ENCODE data around the gene MAP3K10.

MAP3K10 gene

DNA sequence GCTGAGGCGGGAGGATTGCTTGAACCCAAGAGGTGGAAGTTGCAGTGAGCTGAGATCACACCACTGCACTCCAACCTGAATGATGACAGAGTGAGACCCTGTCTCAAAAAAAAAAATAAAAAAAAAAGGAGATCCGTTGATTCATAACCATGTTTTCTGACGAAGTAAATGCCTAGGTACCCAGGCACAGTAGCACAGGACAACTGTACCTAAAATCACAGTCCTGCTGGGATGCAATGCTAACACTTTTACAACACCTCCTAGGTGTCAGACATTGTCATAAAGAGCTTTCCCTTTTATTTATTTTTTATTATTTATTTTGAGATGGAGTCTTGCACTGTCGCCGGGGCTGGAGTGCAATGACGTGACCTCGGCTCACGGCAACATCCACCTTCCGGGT is 29.4 kb downstream of the MAP3K10 start:
- H3K27ac Mint-ChIP-seq, result no peak overlapping the region
- H3K4me3 Mint-ChIP-seq, result no peak overlapping the region
- peaks cover 5% of the 10 kb centered on the region for H3K9me3 Mint-ChIP-seq
- H3K36me3 Mint-ChIP-seq, result peaks cover 6% of the 10 kb centered on the region
- peaks cover 37% of the 10 kb centered on the region for H3K27me3 Mint-ChIP-seq
- H3K4me1 Mint-ChIP-seq, result peaks cover 20% of the 10 kb centered on the region

- Mint-ChIP-seq H3K4me3 (peak overlapping the region; percentile 7), H3K36me3 (peaks cover 6% of the 10 kb centered on the region), H3K9me3 (peaks cover 5% of the 10 kb centered on the region), H3K27ac (peak overlapping the region; percentile 48), H3K27me3 (peaks cover 36% of the 10 kb centered on the region), H3K4me1 (peaks cover 25% of the 10 kb centered on the region)
Observed at GRCh38 chr19:40221858-40222619, 30.8 kb downstream of the MAP3K10 start.

- Mint-ChIP-seq H3K27me3 (peaks cover 34% of the 10 kb centered on the region), H3K4me1 (peaks cover 31% of the 10 kb centered on the region), H3K27ac (no peak overlapping the region), H3K9me3 (peaks cover 5% of the 10 kb centered on the region), H3K36me3 (peaks cover 6% of the 10 kb centered on the region), H3K4me3 (no peak overlapping the region)
Observed at GRCh38 chr19:40223135-40223822, 32.1 kb downstream of the MAP3K10 start.

GRCh38 chr19:40224342-40225150 is 33.3 kb downstream of the MAP3K10 start:
- H3K9me3 Mint-ChIP-seq, result peaks cover 5% of the 10 kb centered on the region
- H3K36me3 Mint-ChIP-seq, result peaks cover 6% of the 10 kb centered on the region
- no peak overlapping the region for H3K4me3 Mint-ChIP-seq
- peaks cover 41% of the 10 kb centered on the region for H3K4me1 Mint-ChIP-seq
- H3K27me3 Mint-ChIP-seq, result peaks cover 27% of the 10 kb centered on the region
- no peak overlapping the region for H3K27ac Mint-ChIP-seq

DNA sequence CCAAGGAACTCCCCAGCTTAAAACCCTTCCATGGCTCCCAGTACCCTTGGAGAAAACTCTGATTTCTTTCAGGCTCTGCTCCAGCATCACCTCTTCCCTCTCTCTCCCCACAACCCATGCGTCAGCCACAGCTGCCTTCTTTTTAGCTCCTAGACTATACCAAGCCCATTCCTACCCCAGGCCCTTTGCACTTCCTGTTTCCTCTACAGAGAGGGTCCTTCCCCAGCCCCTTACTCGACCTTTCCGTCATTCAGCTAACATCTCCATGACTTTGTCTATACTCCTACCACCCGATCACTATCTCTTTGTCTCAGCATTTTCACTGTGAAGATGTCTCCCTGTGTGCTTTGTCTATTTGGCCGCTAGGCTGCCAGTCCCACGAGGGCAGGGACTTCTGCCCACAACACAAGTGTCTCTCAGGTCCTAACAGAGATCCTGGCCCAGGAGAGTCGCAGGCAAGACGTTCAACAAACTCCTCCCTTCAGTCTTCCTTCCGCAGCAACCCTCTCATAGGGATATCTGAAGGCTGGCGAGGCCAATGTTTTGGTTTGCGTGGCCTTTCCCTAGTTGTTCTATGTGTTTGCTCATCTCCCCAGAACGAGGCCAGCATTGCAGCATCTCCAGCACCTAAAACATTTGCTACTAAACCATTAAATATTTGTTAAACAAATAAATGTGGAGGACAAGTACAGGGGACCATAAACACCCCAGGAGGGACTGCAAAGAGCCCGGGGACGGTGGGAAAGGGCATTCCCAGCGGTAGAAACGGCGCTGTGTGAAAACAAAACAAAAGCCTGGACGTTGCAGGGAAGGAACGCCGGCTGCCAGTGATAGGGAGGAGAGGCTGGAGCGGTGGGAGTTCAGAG is 34.4 kb downstream of the MAP3K10 start:
- peak overlapping the region; percentile 19 for H3K27ac Mint-ChIP-seq
- peaks cover 6% of the 10 kb centered on the region for H3K36me3 Mint-ChIP-seq
- peaks cover 23% of the 10 kb centered on the region for H3K27me3 Mint-ChIP-seq
- H3K4me1 Mint-ChIP-seq, result peaks cover 45% of the 10 kb centered on the region
- H3K4me3 Mint-ChIP-seq, result peak overlapping the region; percentile 56
- peaks cover 5% of the 10 kb centered on the region for H3K9me3 Mint-ChIP-seq

DNA sequence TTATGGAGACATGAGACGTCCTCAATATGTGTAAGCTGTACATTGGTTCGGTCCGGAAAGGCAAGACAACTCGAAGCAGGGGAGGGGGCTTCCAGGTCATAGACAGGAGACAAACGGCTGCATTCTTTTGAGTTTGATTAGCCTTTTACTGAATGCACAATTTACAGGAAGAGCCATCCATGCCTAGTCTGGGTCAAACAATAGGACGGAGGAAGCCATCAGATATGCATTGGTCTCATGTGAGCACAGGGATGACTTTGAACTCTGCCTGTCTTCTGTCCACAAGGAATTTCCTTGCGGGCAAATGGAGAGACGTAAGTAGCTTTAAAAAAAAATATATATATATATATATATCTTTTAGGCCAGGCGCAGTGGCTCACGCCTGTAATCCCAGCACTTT is 37.1 kb downstream of the MAP3K10 start:
- H3K27ac Mint-ChIP-seq, result no peak overlapping the region
- H3K4me1 Mint-ChIP-seq, result peaks cover 40% of the 10 kb centered on the region
- H3K27me3 Mint-ChIP-seq, result peaks cover 17% of the 10 kb centered on the region
- no peaks in the 10 kb centered on the region for H3K9me3 Mint-ChIP-seq
- peaks cover 4% of the 10 kb centered on the region for H3K36me3 Mint-ChIP-seq
- no peak overlapping the region for H3K4me3 Mint-ChIP-seq

DNA sequence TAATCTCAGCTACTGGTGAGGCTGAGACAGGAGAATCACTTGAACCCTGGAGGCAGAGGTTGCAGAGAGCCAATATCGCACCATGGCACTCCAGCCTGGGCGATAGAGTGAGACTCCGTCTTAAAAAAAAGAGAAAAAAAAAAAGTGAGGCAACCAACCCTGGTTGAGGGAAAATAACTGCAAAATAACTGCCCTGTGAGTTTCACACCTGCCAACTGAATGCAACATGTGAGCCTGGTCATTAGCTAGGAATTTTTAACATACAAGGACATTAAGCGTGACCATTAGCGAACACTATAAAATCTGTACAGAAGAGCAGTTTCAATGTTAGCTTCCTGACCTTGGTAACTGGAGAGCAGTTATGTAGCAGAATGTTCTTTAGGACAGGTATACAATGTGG is 37.6 kb downstream of the MAP3K10 start:
- no peaks in the 10 kb centered on the region for H3K9me3 Mint-ChIP-seq
- no peak overlapping the region for H3K4me3 Mint-ChIP-seq
- H3K36me3 Mint-ChIP-seq, result peaks cover 4% of the 10 kb centered on the region
- peaks cover 17% of the 10 kb centered on the region for H3K27me3 Mint-ChIP-seq
- peaks cover 40% of the 10 kb centered on the region for H3K4me1 Mint-ChIP-seq
- no peak overlapping the region for H3K27ac Mint-ChIP-seq

GRCh38 chr19:40229484-40229883 is 38.3 kb downstream of the MAP3K10 start:
- peaks cover 4% of the 10 kb centered on the region for H3K36me3 Mint-ChIP-seq
- H3K27ac Mint-ChIP-seq, result peak overlapping the region; percentile 39
- H3K27me3 Mint-ChIP-seq, result peaks cover 14% of the 10 kb centered on the region
- H3K4me3 Mint-ChIP-seq, result no peak overlapping the region
- peaks cover 40% of the 10 kb centered on the region for H3K4me1 Mint-ChIP-seq
- no peaks in the 10 kb centered on the region for H3K9me3 Mint-ChIP-seq

GRCh38 chr19:40229926-40230417 is 38.7 kb downstream of the MAP3K10 start:
- Mint-ChIP-seq H3K4me1 (peaks cover 40% of the 10 kb centered on the region), H3K27me3 (peaks cover 12% of the 10 kb centered on the region), H3K27ac (peak overlapping the region; percentile 39), H3K4me3 (no peak overlapping the region), H3K36me3 (peaks cover 4% of the 10 kb centered on the region), H3K9me3 (no peaks in the 10 kb centered on the region)

DNA sequence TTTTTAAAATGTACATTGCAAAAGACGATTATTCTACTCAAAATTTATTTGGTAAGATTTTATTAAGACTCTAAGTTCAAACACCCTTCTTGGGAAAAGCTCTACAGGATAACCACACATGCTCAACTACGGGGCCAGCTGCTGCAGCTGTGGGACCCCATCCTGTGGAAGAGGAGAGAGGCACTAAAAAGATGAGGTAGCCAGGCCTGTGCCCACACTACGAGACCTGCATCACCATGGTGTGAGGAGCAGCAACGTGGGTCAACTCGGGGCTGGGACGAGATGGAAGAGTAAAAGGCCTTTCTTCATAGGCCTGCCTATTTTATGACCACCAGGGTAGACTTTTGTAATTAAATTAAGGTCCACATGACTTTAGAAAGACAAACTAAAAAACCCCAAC is 39.8 kb downstream of the MAP3K10 start:
- no peaks in the 10 kb centered on the region for H3K9me3 Mint-ChIP-seq

DNA sequence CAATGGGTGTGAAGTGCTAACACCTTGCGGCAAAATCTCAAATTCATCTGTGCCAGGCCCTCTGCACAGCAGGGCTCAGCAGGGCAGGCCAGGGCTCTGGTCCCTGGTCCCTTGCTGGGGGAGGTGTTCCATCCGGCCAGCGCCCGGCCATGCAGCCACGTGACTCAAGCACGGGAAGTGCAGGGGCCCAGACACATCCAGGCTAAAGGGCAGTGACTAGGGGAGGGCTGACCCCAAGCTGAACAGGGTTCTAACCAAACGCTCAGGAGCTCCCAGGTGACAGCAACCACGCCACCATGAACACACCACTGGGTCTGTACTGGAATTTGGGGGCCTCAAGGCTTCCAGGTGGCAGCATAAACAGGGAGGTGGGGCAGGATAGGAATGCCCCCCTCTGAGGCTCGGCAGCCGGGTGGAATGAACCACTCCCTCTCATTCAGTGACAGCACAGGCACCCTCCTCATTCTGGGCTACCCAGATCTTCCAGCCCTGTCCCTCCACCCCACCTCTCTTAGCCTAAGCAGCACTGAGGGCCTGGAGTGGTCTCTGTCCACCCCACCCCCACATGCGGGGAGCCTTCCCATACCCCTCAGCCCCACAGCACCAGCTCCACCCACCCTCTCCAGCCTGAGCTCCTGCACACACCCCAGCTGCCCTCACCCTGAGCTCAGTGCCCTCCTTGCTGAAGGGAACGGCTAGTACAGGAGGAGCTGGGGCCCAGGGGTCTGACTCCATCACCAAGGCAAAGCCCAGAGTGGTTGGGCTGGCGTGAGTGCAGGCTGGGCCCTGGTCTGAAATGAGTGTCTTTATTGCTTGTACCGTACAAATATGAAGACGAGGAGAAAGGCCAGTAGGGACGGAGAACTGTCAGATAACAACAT is 40.6 kb downstream of the MAP3K10 start:
- no peak overlapping the region for H3K4me3 Mint-ChIP-seq
- H3K27ac Mint-ChIP-seq, result no peak overlapping the region
- H3K27me3 Mint-ChIP-seq, result peaks cover under 1% of the 10 kb centered on the region
- H3K4me1 Mint-ChIP-seq, result peaks cover 27% of the 10 kb centered on the region
- H3K9me3 Mint-ChIP-seq, result no peaks in the 10 kb centered on the region
- no peaks in the 10 kb centered on the region for H3K36me3 Mint-ChIP-seq

More for the DNA sequence above, 39.8 kb downstream of the MAP3K10 start:
- no peak overlapping the region for H3K27ac Mint-ChIP-seq
- no peak overlapping the region for H3K4me3 Mint-ChIP-seq
- H3K27me3 Mint-ChIP-seq, result peaks cover 3% of the 10 kb centered on the region
- H3K36me3 Mint-ChIP-seq, result no peaks in the 10 kb centered on the region
- H3K4me1 Mint-ChIP-seq, result peaks cover 31% of the 10 kb centered on the region

GRCh38 chr19:40232479-40232878 is 41.3 kb downstream of the MAP3K10 start:
- no peak overlapping the region for H3K4me3 Mint-ChIP-seq
- H3K27ac Mint-ChIP-seq, result no peak overlapping the region
- H3K36me3 Mint-ChIP-seq, result peaks cover 3% of the 10 kb centered on the region
- no peaks in the 10 kb centered on the region for H3K9me3 Mint-ChIP-seq
- H3K4me1 Mint-ChIP-seq, result peaks cover 25% of the 10 kb centered on the region
- no peaks in the 10 kb centered on the region for H3K27me3 Mint-ChIP-seq

DNA sequence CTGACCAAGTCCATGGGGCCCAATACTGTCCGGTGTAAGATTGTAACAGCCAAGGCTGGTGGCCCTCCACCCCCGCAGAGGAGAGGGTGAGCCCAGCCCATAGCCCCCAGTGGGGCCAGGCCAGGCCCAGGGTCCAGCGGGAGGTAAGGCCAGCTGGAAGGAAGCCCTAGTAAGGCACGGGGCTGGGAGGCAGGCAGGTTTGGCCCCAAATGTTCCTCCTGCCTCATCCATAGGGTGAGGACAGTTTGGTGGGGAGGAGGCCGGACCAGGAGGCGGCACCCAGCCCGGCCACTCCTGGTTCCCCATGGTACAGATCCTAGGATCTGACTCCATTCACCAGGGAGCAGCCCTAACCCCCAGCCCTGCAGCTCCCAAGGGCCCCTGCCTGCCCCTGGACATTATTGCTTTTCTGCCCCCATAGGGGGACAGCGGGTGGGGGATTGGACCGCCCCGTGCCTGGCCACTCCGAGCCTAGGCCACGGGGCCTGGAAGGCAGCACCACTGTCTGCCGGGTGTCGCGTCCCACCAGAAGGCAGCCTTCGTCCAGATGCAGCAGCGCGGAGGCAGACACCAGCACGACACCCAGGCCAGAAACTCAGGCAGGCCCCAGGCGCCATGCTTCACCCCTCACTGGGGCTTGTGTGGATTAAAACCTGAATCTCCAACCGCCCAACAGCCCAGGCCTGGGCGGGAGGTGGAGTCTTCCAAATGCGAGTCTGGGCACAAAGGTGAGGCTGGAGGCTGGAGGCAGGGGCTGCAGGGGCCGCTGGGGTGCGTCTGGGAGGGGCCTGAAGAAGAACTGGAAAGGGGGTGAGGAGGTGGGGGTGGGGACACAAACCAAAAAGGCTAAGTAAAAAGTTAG is 42.0 kb downstream of the MAP3K10 start:
- Mint-ChIP-seq H3K4me3 (no peak overlapping the region), H3K4me1 (peaks cover 19% of the 10 kb centered on the region), H3K27ac (no peak overlapping the region), H3K9me3 (no peaks in the 10 kb centered on the region), H3K36me3 (peaks cover 3% of the 10 kb centered on the region), H3K27me3 (no peaks in the 10 kb centered on the region)
